Right cardiac atrium (tissue), 5 donors: ENCODE measurements around the gene CDK15. TPM values are rescaled to one million over a fixed set of nuclear protein-coding genes. Genes with fewer than 3 reads are reported as not detected.

Experiments
- ATAC-seq, 2 donors: fragments of 200-7000 bp; cut with Tn5 transposase; one replicate each; pipeline versions ENCODE4 v1.8.0 to v1.9.1; 2020; ENCODE audit warnings: moderate library complexity in 2 of 2, mild to moderate bottlenecking in 1 of 2
- DNase-seq, 3 donors: peaks; one replicate each; pipeline ENCODE4 v3.0.0-alpha.2; 2020
- H3K27ac ChIP-seq: one replicate; pipeline ENCODE4 v1.5.1; 2013; ENCODE audit warnings: mild to moderate bottlenecking, low read length, control low read depth, moderate library complexity
- H3K27me3 ChIP-seq: one replicate; pipeline ENCODE4 v1.6.1; 2013; ENCODE audit not compliant: control insufficient read depth, insufficient read depth
- H3K4me1 ChIP-seq: one replicate; pipeline ENCODE4 v1.6.1; 2013; ENCODE audit warnings: low read length; ENCODE audit not compliant: control insufficient read depth, insufficient read depth
- H3K4me3 ChIP-seq: one replicate; pipeline ENCODE4 v1.5.1; 2013; ENCODE audit warnings: low read length, control low read depth
- H3K9me3 ChIP-seq: one replicate; pipeline ENCODE4 v1.6.1; 2013; ENCODE audit warnings: low read length; ENCODE audit not compliant: control insufficient read depth
- WGBS: extraction: QIAGEN DNeasy Blood & Tissue Kit; methylation state at CpG from one replicate; pipeline ENCODE4 v1.1.7; 2013; 5-methylcytosine and 5-hydroxymethylcytosine counted together
- intact Hi-C, 4 donors: fragments of 100-400 bp; cut with DNase I; formaldehyde crosslinking; loops; one replicate each; pipeline versions ENCODE4 v1.11.0 to v1.14.0; 2022 to 2023
- polyA plus RNA-seq: library from polyadenylated mRNA; stranded (reverse); fragments of 200-250 nt; gene quantifications from one replicate; pipeline ENCODE4 v1.2.3, GENCODE V29; 2013
- total RNA-seq, 4 donors: library from RNA; stranded (reverse); fragmentation: NEBNext Ultra II Directional; extraction: Animal tissue kit (Norgen Biotek cat#: 25700); gene quantifications; one replicate each; pipeline ENCODE4 v1.2.1, GENCODE V29; 2021
- donor health status: healthy with polysubstance abuse.
- donor health status: DM: no; HTN: yes; CAD: no.
- donor health status: DM: no; HTN: no; CAD: no.
- donor health status: DM: no; HTN: yes; CAD: no; lungs with severe emphysema.
- donor health status: DM: yes; HTN: yes; CAD: no.

The CDK15 gene
- total and polyA plus RNA-seq, 5 donors = 0.11 to 0.97 (median 0.37) TPM

- ATAC-seq (no peak), DNase-seq (no peak)
- Histone ChIP-seq H3K27ac (no peak overlapping the region), H3K4me1 (no peaks in the 10 kb centered on the region), H3K9me3 (no peaks in the 10 kb centered on the region), H3K27me3 (no peaks in the 10 kb centered on the region), H3K4me3 (no peak overlapping the region)
- intact Hi-C loops = loop anchor here in 1 of 4 donors (10.0 kb wide), 1 partner anchor 182 kb away; the partner anchor contains the start of gene FZD7
- WGBS = 89% methylated on average over 1 of the region's 1 CpG
Observed at GRCh38 chr2:201852878-201853415, 46.6 kb downstream of the CDK15 start.

GRCh38 chr2:201854221-201854801, 48.0 kb downstream of the CDK15 start:
- no peaks in the 10 kb centered on the region for H3K4me1 ChIP-seq
- no peak overlapping the region for H3K4me3 ChIP-seq
- H3K9me3 ChIP-seq = no peaks in the 10 kb centered on the region
- no peaks in the 10 kb centered on the region for H3K27me3 ChIP-seq
- 80% methylated on average over 4 of the region's 4 CpGs for WGBS
- DNase-seq = no peak
- intact Hi-C loops = loop anchor here in 1 of 4 donors (10.0 kb wide), 1 partner anchor 180 kb away; the partner anchor contains the start of gene FZD7
- no peak overlapping the region for H3K27ac ChIP-seq
- no peak for ATAC-seq

- intact Hi-C loops = loop anchor here in 2 of 4 donors (5.0 to 10.0 kb wide), 2 partner anchors 180 to 182 kb away; partner anchors contain the start of gene FZD7 (in 1 of the 2)
- ATAC-seq = no peak
- no peak overlapping the region for H3K27ac ChIP-seq
Observed at GRCh38 chr2:201854841-201855240, 48.5 kb downstream of the CDK15 start.

GRCh38 chr2:201855356-201855755, 49.0 kb downstream of the CDK15 start:
- intact Hi-C loops = loop anchor here in 2 of 4 donors (5.0 to 10.0 kb wide), 2 partner anchors 179 to 182 kb away; partner anchors contain the start of gene FZD7 (in 1 of the 2)
- H3K4me3 ChIP-seq = no peak overlapping the region
- 63% methylated on average over 3 of the region's 3 CpGs for WGBS
- no peak overlapping the region for H3K27ac ChIP-seq
- H3K4me1 ChIP-seq = no peaks in the 10 kb centered on the region
- DNase-seq = no peak
- H3K9me3 ChIP-seq = no peaks in the 10 kb centered on the region
- no peak for ATAC-seq
- no peaks in the 10 kb centered on the region for H3K27me3 ChIP-seq

More at GRCh38 chr2:201854841-201855240, 48.5 kb downstream of the CDK15 start:
- no peaks in the 10 kb centered on the region for H3K9me3 ChIP-seq
- H3K4me1 ChIP-seq = no peaks in the 10 kb centered on the region
- WGBS = 92% methylated on average over 4 of the region's 4 CpGs
- no peaks in the 10 kb centered on the region for H3K27me3 ChIP-seq
- H3K4me3 ChIP-seq = no peak overlapping the region
- DNase-seq = no peak

- DNase-seq (no peak), ATAC-seq (no peak)
- no peak overlapping the region for H3K27ac ChIP-seq
- 93% methylated on average over 2 of the region's 2 CpGs for WGBS
- H3K4me1 ChIP-seq = no peaks in the 10 kb centered on the region
- no peaks in the 10 kb centered on the region for H3K9me3 ChIP-seq
- H3K4me3 ChIP-seq = no peak overlapping the region
- intact Hi-C loops = loop anchor here in 2 of 4 donors (5.0 to 10.0 kb wide), 2 partner anchors 177 to 180 kb away; partner anchors contain the start of gene FZD7 (in 1 of the 2)
- no peaks in the 10 kb centered on the region for H3K27me3 ChIP-seq
Observed at GRCh38 chr2:201857326-201857725, 51.0 kb downstream of the CDK15 start.

- intact Hi-C loops = loop anchor here in 2 of 4 donors (2.0 to 10.0 kb wide), 3 partner anchors 176 to 320 kb away; partner anchors contain the start of gene FZD7 (in 1 of the 2)
- Histone ChIP-seq H3K27ac (no peak overlapping the region), H3K4me3 (no peak overlapping the region), H3K27me3 (no peaks in the 10 kb centered on the region), H3K9me3 (no peaks in the 10 kb centered on the region), H3K4me1 (no peaks in the 10 kb centered on the region)
- DNase-seq = peak in 1 of 3 donors; percentile 47
- ATAC-seq = no peak
- WGBS = 14% methylated on average over 16 of the region's 16 CpGs
Observed at GRCh38 chr2:201858281-201859184, 52.2 kb downstream of the CDK15 start.

GRCh38 chr2:201859949-201860348, 53.6 kb downstream of the CDK15 start:
- no peaks in the 10 kb centered on the region for H3K4me1 ChIP-seq
- WGBS = 94% methylated on average over 5 of the region's 5 CpGs
- no peak for ATAC-seq
- intact Hi-C loops = loop anchor here (2.0 to 10.0 kb wide), 6 partner anchors 175 to 319 kb away; partner anchors contain the start of gene FZD7 (in 1 of the 4)
- no peak for DNase-seq
- H3K27ac ChIP-seq = no peak overlapping the region
- H3K27me3 ChIP-seq = no peaks in the 10 kb centered on the region
- H3K9me3 ChIP-seq = no peaks in the 10 kb centered on the region
- no peak overlapping the region for H3K4me3 ChIP-seq

GRCh38 chr2:201860636-201861066, 54.3 kb downstream of the CDK15 start:
- 10% methylated on average over 5 of the region's 5 CpGs for WGBS
- H3K9me3 ChIP-seq = no peaks in the 10 kb centered on the region
- peak in 2 of 3 donors; percentile 19 to 55 for DNase-seq
- no peak overlapping the region for H3K4me3 ChIP-seq
- intact Hi-C loops = loop anchor here in 3 of 4 donors (2.0 to 10.0 kb wide), 4 partner anchors 194 to 318 kb away; no protein-coding TSS in a partner anchor
- no peaks in the 10 kb centered on the region for H3K4me1 ChIP-seq
- no peaks in the 10 kb centered on the region for H3K27me3 ChIP-seq
- ATAC-seq = peak; percentile 82 to 89
- no peak overlapping the region for H3K27ac ChIP-seq

GRCh38 chr2:201862843-201863242, 56.5 kb downstream of the CDK15 start:
- ATAC-seq (no peak), DNase-seq (no peak)
- Histone ChIP-seq H3K4me3 (no peak overlapping the region), H3K9me3 (no peaks in the 10 kb centered on the region), H3K4me1 (no peaks in the 10 kb centered on the region), H3K27ac (no peak overlapping the region), H3K27me3 (no peaks in the 10 kb centered on the region)
- intact Hi-C loops = loop anchor here in 1 of 4 donors (5.0 to 10.0 kb wide), 2 partner anchors 192 to 314 kb away; no protein-coding TSS in a partner anchor
- WGBS = 87% methylated on average over 7 of the region's 7 CpGs

- ATAC-seq (no peak), DNase-seq (no peak)
- no peaks in the 10 kb centered on the region for H3K9me3 ChIP-seq
- H3K27me3 ChIP-seq = no peaks in the 10 kb centered on the region
- no peak overlapping the region for H3K4me3 ChIP-seq
- no peak overlapping the region for H3K27ac ChIP-seq
- no peaks in the 10 kb centered on the region for H3K4me1 ChIP-seq
- intact Hi-C loops = loop anchor here in 1 of 4 donors (10.0 kb wide), 1 partner anchor 188 kb away; no protein-coding TSS in a partner anchor
- WGBS = 75% methylated on average over 5 of the region's 5 CpGs
Observed at GRCh38 chr2:201866643-201867473, 60.5 kb downstream of the CDK15 start.
